Testis (tissue), 2 donors: ENCODE data around the gene CLEC16A.

Experiments used
- CTCF ChIP-seq, 3 experiments: fragments of 450-650 bp in 2 of 3; fragments of 200-600 bp in 1 of 3; sonication (generic) in 1 of 3; IDR thresholded peaks; one replicate each; pipeline ENCODE4 v1.5.1; 2016 to 2019; ENCODE audit warnings: antibody characterized with exemption in 3 of 3, mild to moderate bottlenecking in 2 of 3, moderate library complexity in 1 of 3
- POLR2A ChIP-seq: fragments of 450-650 bp; IDR thresholded peaks from one replicate; pipeline ENCODE4 v1.6.1; 2017; ENCODE audit warnings: antibody characterized with exemption, mild to moderate bottlenecking, moderate library complexity

DNA sequence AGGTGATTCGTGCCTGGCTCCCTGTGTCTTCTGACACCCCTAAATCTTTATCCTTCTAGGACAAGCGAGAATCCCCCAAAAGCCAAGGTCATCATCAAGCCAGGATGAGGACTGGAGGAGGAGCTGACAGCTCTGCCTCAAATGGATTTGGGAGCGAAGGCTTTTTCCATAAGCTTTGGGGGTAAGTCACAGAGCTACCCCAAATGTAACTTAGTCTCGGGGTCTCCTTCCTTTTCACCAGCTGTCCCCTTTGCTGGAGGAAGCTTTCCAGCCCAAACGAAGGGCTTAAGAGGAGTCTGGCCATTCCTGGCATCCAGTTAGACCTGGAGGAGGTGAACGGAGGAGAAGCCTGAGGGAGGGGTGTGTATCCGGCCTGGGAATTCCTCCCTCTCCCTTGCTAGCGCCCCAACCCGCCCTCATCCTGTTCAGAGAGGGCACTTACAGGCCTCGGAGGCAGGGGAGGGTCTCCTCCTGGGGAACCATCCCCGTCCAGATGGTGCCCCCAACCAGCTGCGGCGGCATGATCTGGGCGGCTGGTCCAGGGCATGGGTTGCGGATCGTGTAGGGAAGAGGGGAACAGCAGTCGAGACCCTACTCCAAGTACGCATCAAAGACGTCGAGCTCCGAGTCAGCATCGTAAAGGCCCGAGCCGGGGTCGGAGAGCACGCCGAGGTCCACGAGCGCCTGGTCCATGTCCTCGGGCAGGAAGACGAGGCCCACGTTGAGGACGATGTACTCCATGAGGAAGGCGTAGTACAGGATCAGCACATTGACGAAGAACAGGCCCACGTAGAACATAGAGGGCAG, 3.0 kb upstream of the CLEC16A start:
- TF ChIP-seq CTCF (IDR thresholded peaks at IDR 0.05) = no peak
- TF ChIP-seq POLR2A = no peak
